Stomach (tissue), 9 donors: Measurements from ENCODE around the gene PNCK. TPM values are rescaled to one million over a fixed set of nuclear protein-coding genes. Genes with fewer than 3 reads are reported as not detected.
"Not testable (repeated sequence)": the region's sequence is repeated elsewhere in the genome, so short reads cannot be mapped to it uniquely, and the experiment has no call there.

ENCODE experiments used
- DNase-seq, 2 donors: peaks; one replicate each; pipeline versions ENCODE4 v3.0.0 to v3.0.0-alpha.2; 2013 to 2019
- H3K27ac ChIP-seq, 5 donors: fragments of 200-600 bp in 4 of 5; sonication (generic) in 4 of 5; one replicate each; pipeline ENCODE4 v1.5.1; 2013 to 2019; ENCODE audit warnings: mild to moderate bottlenecking in 1 of 5, moderate library complexity in 1 of 5
- H3K27me3 ChIP-seq, 3 donors: fragments of 200-600 bp; sonication (generic); one replicate each; pipeline ENCODE4 v1.5.1; 2017 to 2019; ENCODE audit warnings: mixed run types in 1 of 3
- H3K36me3 ChIP-seq, 4 donors: fragments of 200-600 bp; sonication (generic); 1 replicate in 3 of 4; 2 replicates in 1 of 4; pipeline ENCODE4 v1.5.1; 2016 to 2019
- H3K4me1 ChIP-seq, 4 donors: fragments of 200-600 bp; sonication (generic); one replicate each; pipeline ENCODE4 v1.5.1; 2016 to 2019
- H3K4me3 ChIP-seq, 4 donors: fragments of 200-600 bp; sonication (generic) in 3 of 4; one replicate each; pipeline ENCODE4 v1.5.1; 2016 to 2019; ENCODE audit warnings: mild to moderate bottlenecking in 1 of 4
- H3K9me3 ChIP-seq, 4 donors: fragments of 200-600 bp; sonication (generic); one replicate each; pipeline ENCODE4 v1.5.1; 2016 to 2019
- EP300 ChIP-seq: sonication (generic); formaldehyde crosslinking; IDR thresholded peaks from one replicate; pipeline ENCODE4 v1.6.1; 2017; ENCODE audit warnings: antibody characterized with exemption
- POLR2A ChIP-seq, 4 donors: fragments of 450-650 bp; IDR thresholded peaks; one replicate each; pipeline ENCODE4 v1.6.1; 2016; ENCODE audit warnings: antibody characterized with exemption in 4 of 4, control low read depth in 2 of 4, mild to moderate bottlenecking in 1 of 4, moderate library complexity in 1 of 4
- POLR2AphosphoS5 ChIP-seq, 3 donors: sonication (generic); formaldehyde crosslinking; IDR thresholded peaks; one replicate each; pipeline ENCODE4 v1.6.1; 2016; ENCODE audit warnings: antibody characterized with exemption in 3 of 3
- WGBS, 5 donors: extraction: QIAGEN DNeasy Blood & Tissue Kit in 3 of 5; methylation state at CpG; one replicate each; pipeline versions ENCODE4 v1.1.5 to v1.1.7; 2013 to 2018; 5-methylcytosine and 5-hydroxymethylcytosine counted together
- intact Hi-C: fragments of 100-400 bp; cut with DNase I; formaldehyde crosslinking; loops from one replicate; pipeline ENCODE4 v1.15.1; 2023; ENCODE audit warnings: low total_unique reads
- polyA plus RNA-seq, 3 donors: library from polyadenylated mRNA; stranded (reverse); fragments of 200-250 nt; gene quantifications; one replicate each; pipeline ENCODE4 v1.2.3, GENCODE V29; 2013
- total RNA-seq, 5 donors: library from RNA; depleted of rRNA; stranded (reverse); fragments of >200 nt; gene quantifications; one replicate each; pipeline versions ENCODE4 v1.1.0 to v1.2.3, GENCODE V29; 2014 to 2016
- TF ChIP-seq, protein P1 (sequence below), 7 experiments: fragments of 450-650 bp in 4 of 7; fragments of 200-600 bp in 3 of 7; sonication (generic) in 3 of 7; IDR thresholded peaks; one replicate each; pipeline ENCODE4 v1.5.1; 2016 to 2019; ENCODE audit warnings: antibody characterized with exemption in 7 of 7, control low read depth in 2 of 7, mild to moderate bottlenecking in 1 of 7
- donor health status: healthy with polysubstance abuse.
- donor health status: Bipolar disorder and iron deficiency.
- donor health status: healthy.

PNCK gene
- total and polyA plus RNA-seq, 8 donors, result 0.44 to 21.0 (median 8.3) TPM; not detected in 1

GRCh38 chrX:153686711-153687110, 13.1 kb upstream of the PNCK start:
- no peaks in the 10 kb centered on the region for H3K36me3 ChIP-seq
- peaks cover 8 to 21% (median 20%) of the 10 kb centered on the region in 3 donors for H3K27me3 ChIP-seq
- TF ChIP-seq, protein P1, sequence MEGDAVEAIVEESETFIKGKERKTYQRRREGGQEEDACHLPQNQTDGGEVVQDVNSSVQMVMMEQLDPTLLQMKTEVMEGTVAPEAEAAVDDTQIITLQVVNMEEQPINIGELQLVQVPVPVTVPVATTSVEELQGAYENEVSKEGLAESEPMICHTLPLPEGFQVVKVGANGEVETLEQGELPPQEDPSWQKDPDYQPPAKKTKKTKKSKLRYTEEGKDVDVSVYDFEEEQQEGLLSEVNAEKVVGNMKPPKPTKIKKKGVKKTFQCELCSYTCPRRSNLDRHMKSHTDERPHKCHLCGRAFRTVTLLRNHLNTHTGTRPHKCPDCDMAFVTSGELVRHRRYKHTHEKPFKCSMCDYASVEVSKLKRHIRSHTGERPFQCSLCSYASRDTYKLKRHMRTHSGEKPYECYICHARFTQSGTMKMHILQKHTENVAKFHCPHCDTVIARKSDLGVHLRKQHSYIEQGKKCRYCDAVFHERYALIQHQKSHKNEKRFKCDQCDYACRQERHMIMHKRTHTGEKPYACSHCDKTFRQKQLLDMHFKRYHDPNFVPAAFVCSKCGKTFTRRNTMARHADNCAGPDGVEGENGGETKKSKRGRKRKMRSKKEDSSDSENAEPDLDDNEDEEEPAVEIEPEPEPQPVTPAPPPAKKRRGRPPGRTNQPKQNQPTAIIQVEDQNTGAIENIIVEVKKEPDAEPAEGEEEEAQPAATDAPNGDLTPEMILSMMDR (IDR thresholded peaks at IDR 0.05), result no peak
- TF ChIP-seq EP300, result no peak
- TF ChIP-seq POLR2AphosphoS5 (IDR thresholded peaks at IDR 0.05), result no peak
- TF ChIP-seq POLR2A (IDR thresholded peaks at IDR 0.05), result no peak
- intact Hi-C loops, result no loop called here
- peaks cover 0 to 14% (median 4%) of the 10 kb centered on the region in 4 donors for H3K9me3 ChIP-seq
- peak overlapping the region in 1 of 5 donors; percentile 77 for H3K27ac ChIP-seq
- 34 to 55% (median 41%) methylated on average over 8 to 9 of the region's 9 CpGs; no CpG with 5 or more reads in 1 of the 5 donors for whole genome bisulfite sequencing, 5 donors
- no peak overlapping the region for H3K4me3 ChIP-seq
- DNase-seq, result peak in 1 of 2 donors; percentile 67
- peaks cover 0 to 24% (median 20%) of the 10 kb centered on the region in 4 donors for H3K4me1 ChIP-seq

DNA sequence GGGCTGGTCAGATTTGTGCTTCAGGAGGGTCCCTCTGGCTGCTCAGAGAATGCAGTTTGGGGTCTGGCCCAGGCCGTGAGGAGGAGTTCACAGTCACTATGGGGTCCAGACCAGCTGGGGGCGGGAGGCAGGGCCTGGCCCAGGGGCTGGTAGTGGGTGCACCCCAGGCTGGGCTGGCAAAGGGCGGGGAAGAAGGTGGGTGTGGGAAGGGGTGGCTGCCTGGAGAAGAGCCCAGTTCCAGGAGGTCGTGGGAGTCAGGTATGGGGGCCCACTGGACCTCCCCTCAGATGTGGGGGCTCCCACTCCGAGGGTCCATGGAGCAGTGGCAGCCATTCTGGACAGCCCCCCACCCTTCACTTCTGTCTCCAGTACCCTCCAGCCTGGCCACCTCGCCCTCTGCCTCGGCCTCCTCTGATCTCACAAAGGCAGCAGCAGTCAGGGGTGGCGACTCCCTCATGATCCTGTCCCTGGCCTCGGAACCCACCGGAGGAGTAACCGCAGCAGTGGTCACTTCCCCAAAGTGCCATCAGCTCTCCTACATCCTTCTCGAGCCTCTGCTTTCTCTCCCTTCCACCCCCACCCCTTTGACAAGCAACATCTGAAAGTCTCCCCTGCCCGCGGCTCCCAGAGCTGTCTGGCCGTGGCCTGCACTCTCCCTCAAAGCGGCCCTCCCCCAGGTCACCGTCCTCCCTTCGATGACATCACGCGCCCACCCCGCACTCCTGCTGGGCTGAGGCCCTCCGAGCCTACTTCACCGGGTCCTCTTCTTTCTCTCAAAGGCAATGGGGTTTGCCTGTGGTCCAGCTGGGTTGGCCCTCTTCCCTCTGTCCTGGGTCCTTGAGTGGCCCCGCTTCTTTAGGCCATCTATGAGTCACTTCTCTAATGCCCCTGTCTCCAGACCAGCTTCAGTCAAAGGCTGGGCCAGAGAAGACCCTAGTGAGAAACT, 12.4 kb upstream of the PNCK start:
- 72 to 79% (median 75%) methylated on average over 13 to 24 of the region's 24 CpGs for WGBS, 5 donors
- peak overlapping the region in 1 of 5 donors; percentile 77 for H3K27ac ChIP-seq
- H3K4me1 ChIP-seq, result peaks cover 0 to 24% (median 20%) of the 10 kb centered on the region in 4 donors
- DNase-seq, result peak in 1 of 2 donors; percentile 34
- H3K27me3 ChIP-seq, result peaks cover 8 to 21% (median 20%) of the 10 kb centered on the region in 3 donors
- no peak overlapping the region for H3K4me3 ChIP-seq
- peaks cover 0 to 14% (median 4%) of the 10 kb centered on the region in 4 donors for H3K9me3 ChIP-seq
- no peak for TF ChIP-seq EP300
- no peaks in the 10 kb centered on the region for H3K36me3 ChIP-seq
- intact Hi-C loops, result no loop called here

- intact Hi-C loops, result no loop called here
- Histone ChIP-seq H3K4me1 (peaks cover 0 to 24% (median 17%) of the 10 kb centered on the region in 4 donors), H3K27me3 (peaks cover 8 to 21% (median 20%) of the 10 kb centered on the region in 3 donors), H3K4me3 (no peak overlapping the region), H3K36me3 (no peaks in the 10 kb centered on the region), H3K27ac (no peak overlapping the region), H3K9me3 (peaks cover 0 to 14% (median 4%) of the 10 kb centered on the region in 4 donors)
- DNase-seq, result no peak
- TF ChIP-seq POLR2AphosphoS5 (IDR thresholded peaks at IDR 0.05), result no peak
- TF ChIP-seq POLR2A (IDR thresholded peaks at IDR 0.05), result no peak
- TF ChIP-seq EP300, result no peak
- TF ChIP-seq, protein P1 (IDR thresholded peaks at IDR 0.05), result no peak
- WGBS, 5 donors, result 53 to 57% (median 54%) methylated on average over 4 to 21 of the region's 21 CpGs; no CpG with 5 or more reads in 1 of the 5 donors
Measured at GRCh38 chrX:153685156-153685536, 11.5 kb upstream of the PNCK start.

DNA sequence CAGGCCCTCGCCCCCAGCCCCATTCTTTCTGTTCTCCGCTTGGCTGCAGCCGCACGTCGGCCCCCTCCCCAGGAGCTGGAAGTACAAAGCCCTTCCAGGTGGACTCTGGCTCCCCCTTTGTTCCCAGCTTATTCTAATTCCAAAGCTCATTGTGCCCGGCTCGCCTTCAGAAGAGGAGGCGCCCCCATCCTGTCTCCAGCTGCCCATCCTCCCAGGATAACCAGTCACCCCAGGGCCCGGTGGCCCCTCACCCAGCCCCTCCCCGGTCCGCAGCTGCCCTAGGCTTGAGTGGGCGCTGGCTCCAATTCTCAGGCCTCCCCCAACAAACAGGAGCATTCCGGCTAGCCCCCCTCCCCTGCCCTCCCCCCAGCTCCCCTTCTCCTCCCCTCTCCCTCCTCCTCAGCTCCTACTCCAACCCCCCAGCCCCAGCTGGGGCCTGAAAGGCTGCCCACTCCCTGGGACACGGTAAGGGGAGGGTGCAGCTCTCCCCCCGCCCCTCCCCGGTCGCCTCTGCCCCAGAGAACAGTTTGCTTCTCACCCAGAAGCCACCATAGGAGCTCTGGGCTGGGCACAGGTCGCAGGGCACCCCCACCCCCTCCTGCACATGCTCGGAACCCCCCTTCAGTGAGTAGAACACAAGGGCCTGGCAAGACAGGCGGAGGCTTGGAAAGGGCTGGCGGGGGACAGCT, 11.0 kb upstream of the PNCK start:
- H3K4me1 ChIP-seq, result peaks cover 0 to 19% (median 13%) of the 10 kb centered on the region in 4 donors
- no peak overlapping the region for H3K4me3 ChIP-seq
- H3K27ac ChIP-seq, result no peak overlapping the region
- DNase-seq, result no peak
- intact Hi-C loops, result no loop called here
- H3K27me3 ChIP-seq, result peaks cover 8 to 21% (median 20%) of the 10 kb centered on the region in 3 donors
- TF ChIP-seq POLR2AphosphoS5 (IDR thresholded peaks at IDR 0.05) (no peak), POLR2A (IDR thresholded peaks at IDR 0.05) (no peak), EP300 (no peak)
- TF ChIP-seq, protein P1 (IDR thresholded peaks at IDR 0.05), result no peak
- WGBS, 5 donors, result 31 to 49% (median 39%) methylated on average over 10 to 21 of the region's 21 CpGs
- no peaks in the 10 kb centered on the region for H3K36me3 ChIP-seq
- peaks cover 0 to 14% (median 4%) of the 10 kb centered on the region in 4 donors for H3K9me3 ChIP-seq

- H3K4me3 ChIP-seq, intact Hi-C loops, H3K4me1 ChIP-seq, H3K27ac ChIP-seq, DNase-seq, H3K36me3 ChIP-seq: not testable (repeated sequence)
- 93 to 99% (median 96%) methylated on average over 8 of the region's 8 CpGs for WGBS, 5 donors
- H3K27me3 ChIP-seq, result peaks cover 8 to 21% (median 20%) of the 10 kb centered on the region in 3 donors
- peaks cover 0 to 14% (median 4%) of the 10 kb centered on the region in 4 donors for H3K9me3 ChIP-seq
Measured at GRCh38 chrX:153683486-153683885, 9.9 kb upstream of the PNCK start.
